ENCODE measurements around the gene ANK2. TPM values are rescaled to one million over a fixed set of nuclear protein-coding genes. Genes with fewer than 3 reads are reported as not detected.
"Not testable (repeated sequence)": the region's sequence is repeated elsewhere in the genome, so short reads cannot be mapped to it uniquely, and the experiment has no call there.

Gene ANK2
- total RNA-seq, 2 donors from 2014 or later, result 9.9 to 11.5 TPM

- no peak overlapping the region for H3K4me3 ChIP-seq
- ATAC-seq, result no peak
- DNase-seq, result no peak
- TF ChIP-seq CTCF (IDR thresholded peaks at IDR 0.05), result no peak
- no peaks in the 10 kb centered on the region for H3K9me3 ChIP-seq
- no peaks in the 10 kb centered on the region for H3K27me3 ChIP-seq
- H3K4me1 ChIP-seq, result no peaks in the 10 kb centered on the region
- 79 to 82% methylated on average over 5 of the region's 5 CpGs for WGBS, 2 donors
- H3K27ac ChIP-seq, result no peak overlapping the region
- intact Hi-C loops (cut with DNase I), result no loop called here
- H3K36me3 ChIP-seq (replicated peaks in 1 of 2; ENCODE audit: insufficient read depth in 1 of 2, low read depth in 2 of 2), result no peaks in the 10 kb centered on the region
These were observed 187.5 kb downstream of the ANK2 start for GRCh38 chr4:113236916-113237315.

DNA sequence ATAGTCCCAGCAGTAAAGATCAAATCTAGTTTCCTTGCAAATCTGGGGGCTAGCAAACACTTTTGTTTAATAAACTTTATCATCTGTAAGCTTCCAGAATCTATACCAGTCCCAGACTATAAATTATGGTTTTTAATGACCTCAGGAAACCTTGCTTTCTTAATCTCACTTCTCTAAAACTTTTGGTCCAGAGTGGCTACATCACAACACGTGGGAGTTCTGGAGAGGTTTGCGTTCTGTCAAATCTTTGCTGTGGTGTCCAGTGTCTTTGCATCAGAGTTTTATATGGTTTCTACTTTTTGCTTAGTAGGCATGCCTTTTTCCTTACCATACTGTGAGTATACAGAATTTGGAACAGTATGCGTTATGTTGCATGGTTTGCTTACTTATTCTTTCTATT, 193.9 kb downstream of the ANK2 start:
- Histone ChIP-seq H3K36me3 (replicated peaks in 1 of 2; ENCODE audit: insufficient read depth in 1 of 2, low read depth in 2 of 2) (no peaks in the 10 kb centered on the region), H3K27ac (no peak overlapping the region), H3K27me3 (no peaks in the 10 kb centered on the region), H3K4me1 (no peaks in the 10 kb centered on the region), H3K4me3 (no peak overlapping the region), H3K9me3 (no peaks in the 10 kb centered on the region)
- WGBS, 2 donors, result 76 to 82% methylated on average over 3 of the region's 3 CpGs
- TF ChIP-seq POLR2A (IDR thresholded peaks at IDR 0.05), result no peak
- no peak for TF ChIP-seq CTCF (IDR thresholded peaks at IDR 0.05)
- intact Hi-C loops (cut with DNase I), result no loop called here
- ATAC-seq (no peak), DNase-seq (no peak)

- intact Hi-C loops (cut with DNase I); ATAC-seq: not testable (repeated sequence)
These were observed 195.3 kb downstream of the ANK2 start for GRCh38 chr4:113244747-113245146.

DNA sequence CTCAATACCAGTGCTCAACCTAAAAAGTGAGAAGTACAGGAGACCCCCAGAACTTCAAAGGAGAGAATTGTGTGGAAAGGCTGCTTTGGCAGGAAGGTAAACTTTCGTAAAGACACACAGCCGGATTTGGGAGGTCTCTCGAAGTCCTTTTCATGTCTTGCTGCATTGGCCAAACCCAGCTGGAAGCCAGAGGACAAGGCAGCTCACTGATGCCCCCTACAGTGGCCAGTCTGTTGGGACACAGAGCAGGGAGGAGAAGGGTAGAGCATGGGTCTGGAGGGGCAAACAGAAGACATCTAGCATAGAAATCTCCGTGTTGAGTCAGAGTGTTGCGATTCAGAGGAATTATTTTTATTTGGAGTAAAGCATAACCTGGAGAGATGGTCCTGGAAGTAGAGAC, 198.9 kb downstream of the ANK2 start:
- 57 to 68% methylated on average over 5 of the region's 5 CpGs for WGBS, 2 donors
- no peaks in the 10 kb centered on the region for H3K4me1 ChIP-seq
- intact Hi-C loops (cut with DNase I), result no loop called here
- ATAC-seq, result no peak
- H3K27me3 ChIP-seq, result no peaks in the 10 kb centered on the region
- no peaks in the 10 kb centered on the region for H3K36me3 ChIP-seq (replicated peaks in 1 of 2; ENCODE audit: insufficient read depth in 1 of 2, low read depth in 2 of 2)
- no peak overlapping the region for H3K4me3 ChIP-seq
- TF ChIP-seq POLR2A (IDR thresholded peaks at IDR 0.05), result no peak
- peak in 4 of 7 experiments; percentile 20 to 36 (median 28) for TF ChIP-seq CTCF (IDR thresholded peaks at IDR 0.05)
- peak in 2 of 4 donors; percentile 14 to 24 for DNase-seq
- no peak overlapping the region for H3K27ac ChIP-seq
- no peaks in the 10 kb centered on the region for H3K9me3 ChIP-seq

More at GRCh38 chr4:113244747-113245146, 195.3 kb downstream of the ANK2 start:
- not testable (repeated sequence) for H3K36me3 ChIP-seq (replicated peaks in 1 of 2; ENCODE audit: insufficient read depth in 1 of 2, low read depth in 2 of 2); H3K4me1 ChIP-seq; DNase-seq; H3K4me3 ChIP-seq; H3K27me3 ChIP-seq; H3K27ac ChIP-seq; H3K9me3 ChIP-seq
- 81 to 87% methylated on average over 4 of the region's 4 CpGs for WGBS, 2 donors

GRCh38 chr4:113255628-113256027, 206.2 kb downstream of the ANK2 start:
- Histone ChIP-seq H3K9me3 (no peaks in the 10 kb centered on the region), H3K27ac (no peak overlapping the region), H3K4me1 (no peaks in the 10 kb centered on the region), H3K4me3 (no peak overlapping the region), H3K36me3 (replicated peaks in 1 of 2; ENCODE audit: insufficient read depth in 1 of 2, low read depth in 2 of 2) (no peaks in the 10 kb centered on the region), H3K27me3 (no peaks in the 10 kb centered on the region)
- DNase-seq, result no peak
- intact Hi-C loops (cut with DNase I), result no loop called here
- TF ChIP-seq POLR2A (IDR thresholded peaks at IDR 0.05), result no peak
- TF ChIP-seq CTCF (IDR thresholded peaks at IDR 0.05), result no peak
- ATAC-seq, result no peak
- 74 to 80% methylated on average over 6 of the region's 6 CpGs for WGBS, 2 donors
